Natural killer cell treated with Interleukin-12 subunit alpha and Interleukin-12 subunit beta and Interleukin-15 and Interleukin-18, amount 100 ng/mL, for 72 hours (primary cell): ENCODE results near the gene SELENOO. TPM values are rescaled to one million over a fixed set of nuclear protein-coding genes. Genes with fewer than 3 reads are reported as not detected.

Source experiments
- ATAC-seq, 2 donors: fragments of 150-1000 bp; cut with Tn5 transposase in 1 of 2; sonication (Bioruptor Pico), chemical (Tn5 transposase) in 1 of 2; 2 replicates each; pipeline ENCODE4 v1.10.0; 2021
- DNase-seq: peaks from one replicate; pipeline ENCODE4 v3.0.0; 2022; ENCODE audit warnings: low spot score
- H3K27ac Mint-ChIP-seq, 2 donors: 1 replicate in 1 of 2; 2 replicates in 1 of 2; pipeline ENCODE4 v1.8.0; 2022; ENCODE audit warnings: mixed read lengths in 2 of 2, mild to moderate bottlenecking in 1 of 2, moderate library complexity in 1 of 2
- H3K27me3 Mint-ChIP-seq, 2 donors: 1 replicate in 1 of 2; 2 replicates in 1 of 2; pipeline ENCODE4 v1.8.0; 2022; ENCODE audit warnings: mixed read lengths in 2 of 2
- H3K36me3 Mint-ChIP-seq: one replicate; pipeline ENCODE4 v1.8.0; 2022; ENCODE audit warnings: mixed read lengths
- H3K4me1 Mint-ChIP-seq, 2 donors: 1 replicate in 1 of 2; 2 replicates in 1 of 2; pipeline ENCODE4 v1.8.0; 2022; ENCODE audit warnings: low read depth in 2 of 2, mixed read lengths in 2 of 2, mild to moderate bottlenecking in 1 of 2
- H3K4me3 Mint-ChIP-seq: one replicate; pipeline ENCODE4 v1.8.0; 2022; ENCODE audit warnings: mixed read lengths
- H3K9me3 Mint-ChIP-seq: 2 replicates; pipeline ENCODE4 v1.8.0; 2022; ENCODE audit warnings: mixed read lengths
- total RNA-seq, 2 donors: library from RNA; stranded (reverse); gene quantifications; one replicate each; pipeline ENCODE4 v1.2.3, GENCODE V29; 2022

Gene SELENOO
- total RNA-seq, 2 donors from 2014 or later = 23.4 to 43.3 TPM

- Mint-ChIP-seq H3K4me1 (peaks cover 0 to 10% of the 10 kb centered on the region in 2 donors), H3K9me3 (no peaks in the 10 kb centered on the region), H3K27me3 (peaks cover 0 to 16% of the 10 kb centered on the region in 2 donors), H3K36me3 (no peaks in the 10 kb centered on the region), H3K27ac (no peak overlapping the region), H3K4me3 (no peak overlapping the region)
- ATAC-seq (no peak), DNase-seq (no peak)
Observed at GRCh38 chr22:50176850-50177536, 23.8 kb upstream of the SELENOO start.

GRCh38 chr22:50177537-50178470 is 23.0 kb upstream of the SELENOO start:
- Mint-ChIP-seq H3K36me3 (no peaks in the 10 kb centered on the region), H3K27me3 (peaks cover 0 to 11% of the 10 kb centered on the region in 2 donors), H3K9me3 (no peaks in the 10 kb centered on the region), H3K4me1 (peaks cover 0 to 10% of the 10 kb centered on the region in 2 donors), H3K27ac (no peak overlapping the region), H3K4me3 (no peak overlapping the region)
- no peak for DNase-seq
- no peak for ATAC-seq

GRCh38 chr22:50178471-50178864 is 22.3 kb upstream of the SELENOO start:
- Mint-ChIP-seq H3K9me3 (no peaks in the 10 kb centered on the region), H3K36me3 (no peaks in the 10 kb centered on the region), H3K4me3 (no peak overlapping the region), H3K27ac (no peak overlapping the region), H3K27me3 (peaks cover 0 to 11% of the 10 kb centered on the region in 2 donors), H3K4me1 (peaks cover 0 to 10% of the 10 kb centered on the region in 2 donors)
- DNase-seq = no peak
- no peak for ATAC-seq

GRCh38 chr22:50178871-50179869 is 21.6 kb upstream of the SELENOO start:
- no peak overlapping the region for H3K4me3 Mint-ChIP-seq
- ATAC-seq = no peak

GRCh38 chr22:50179937-50180726 is 20.7 kb upstream of the SELENOO start:
- DNase-seq (no peak), ATAC-seq (no peak)
- Mint-ChIP-seq H3K27me3 (peaks cover 0 to 8% of the 10 kb centered on the region in 2 donors), H3K9me3 (no peaks in the 10 kb centered on the region), H3K4me3 (no peak overlapping the region), H3K36me3 (no peaks in the 10 kb centered on the region), H3K27ac (no peak overlapping the region), H3K4me1 (peaks cover 0 to 15% of the 10 kb centered on the region in 2 donors)

More at GRCh38 chr22:50178871-50179869, 21.6 kb upstream of the SELENOO start:
- DNase-seq = peak; percentile 56
- no peaks in the 10 kb centered on the region for H3K9me3 Mint-ChIP-seq
- peaks cover 0 to 8% of the 10 kb centered on the region in 2 donors for H3K27me3 Mint-ChIP-seq
- peaks cover 0 to 13% of the 10 kb centered on the region in 2 donors for H3K4me1 Mint-ChIP-seq
- no peaks in the 10 kb centered on the region for H3K36me3 Mint-ChIP-seq
- no peak overlapping the region for H3K27ac Mint-ChIP-seq

- Mint-ChIP-seq H3K4me1 (peaks cover 4 to 18% of the 10 kb centered on the region in 2 donors), H3K36me3 (no peaks in the 10 kb centered on the region), H3K9me3 (no peaks in the 10 kb centered on the region), H3K4me3 (no peak overlapping the region), H3K27ac (no peak overlapping the region), H3K27me3 (peaks cover 0 to 8% of the 10 kb centered on the region in 2 donors)
- no peak for DNase-seq
- ATAC-seq = no peak
Observed at GRCh38 chr22:50180727-50181521, 19.9 kb upstream of the SELENOO start.

GRCh38 chr22:50182176-50183081 is 18.4 kb upstream of the SELENOO start:
- Mint-ChIP-seq H3K27ac (no peak overlapping the region), H3K27me3 (peaks cover 0 to 5% of the 10 kb centered on the region in 2 donors), H3K4me3 (no peak overlapping the region), H3K36me3 (no peaks in the 10 kb centered on the region), H3K4me1 (peaks cover 12 to 19% of the 10 kb centered on the region in 2 donors), H3K9me3 (no peaks in the 10 kb centered on the region)
- ATAC-seq (no peak), DNase-seq (no peak)

- Mint-ChIP-seq H3K27ac (peak overlapping the region in 1 of 2 donors; percentile 48), H3K27me3 (peaks cover 0 to 3% of the 10 kb centered on the region in 2 donors), H3K4me3 (peak overlapping the region; percentile 67), H3K9me3 (no peaks in the 10 kb centered on the region), H3K4me1 (peaks cover 15 to 20% of the 10 kb centered on the region in 2 donors), H3K36me3 (no peaks in the 10 kb centered on the region)
- DNase-seq = no peak
- ATAC-seq = no peak
Observed at GRCh38 chr22:50183141-50183971, 17.5 kb upstream of the SELENOO start.

GRCh38 chr22:50184004-50184901 is 16.6 kb upstream of the SELENOO start:
- ATAC-seq (no peak), DNase-seq (no peak)
- Mint-ChIP-seq H3K27me3 (peaks cover 0 to 3% of the 10 kb centered on the region in 2 donors), H3K4me3 (peak overlapping the region; percentile 67), H3K36me3 (no peaks in the 10 kb centered on the region), H3K27ac (peak overlapping the region in 1 of 2 donors; percentile 48), H3K9me3 (no peaks in the 10 kb centered on the region), H3K4me1 (peaks cover 17 to 21% of the 10 kb centered on the region in 2 donors)

- peak overlapping the region in 1 of 2 donors; percentile 70 for H3K27ac Mint-ChIP-seq
- no peak for DNase-seq
Observed at GRCh38 chr22:50184902-50185374, 15.9 kb upstream of the SELENOO start.

More at GRCh38 chr22:50184902-50185374, 15.9 kb upstream of the SELENOO start:
- Mint-ChIP-seq H3K27me3 (no peaks in the 10 kb centered on the region), H3K4me1 (peaks cover 22 to 23% of the 10 kb centered on the region in 2 donors), H3K4me3 (peak overlapping the region; percentile 79), H3K9me3 (no peaks in the 10 kb centered on the region), H3K36me3 (no peaks in the 10 kb centered on the region)
- peak; percentile 2 to 8 for ATAC-seq
